Right kidney (tissue), 1 donor: ENCODE data around the gene SLC22A9.

ENCODE experiments used
- DNase-seq: peaks from one replicate; pipeline ENCODE4 v3.0.0-alpha.2; 2016

Gene SLC22A9

DNA sequence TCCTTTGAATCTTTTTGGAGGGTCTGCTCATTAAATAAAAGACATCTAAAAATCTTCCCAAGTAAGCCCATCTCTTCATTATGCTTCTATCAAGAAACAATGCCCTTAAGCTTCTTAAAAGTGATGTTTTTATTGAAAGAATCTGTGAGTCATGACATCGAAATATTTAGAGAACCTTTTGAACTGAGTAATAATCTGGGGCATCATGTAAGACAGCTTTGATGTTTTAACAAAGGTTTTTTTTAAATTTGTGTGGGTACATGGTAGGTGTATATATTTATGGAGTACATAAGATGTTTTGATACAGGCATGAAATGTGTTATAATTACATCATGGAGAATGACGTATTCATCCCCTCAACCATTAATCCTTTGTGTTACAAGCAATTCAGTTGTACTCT lies 74.6 kb downstream of the SLC22A9 start:
- no peak for DNase-seq

DNA sequence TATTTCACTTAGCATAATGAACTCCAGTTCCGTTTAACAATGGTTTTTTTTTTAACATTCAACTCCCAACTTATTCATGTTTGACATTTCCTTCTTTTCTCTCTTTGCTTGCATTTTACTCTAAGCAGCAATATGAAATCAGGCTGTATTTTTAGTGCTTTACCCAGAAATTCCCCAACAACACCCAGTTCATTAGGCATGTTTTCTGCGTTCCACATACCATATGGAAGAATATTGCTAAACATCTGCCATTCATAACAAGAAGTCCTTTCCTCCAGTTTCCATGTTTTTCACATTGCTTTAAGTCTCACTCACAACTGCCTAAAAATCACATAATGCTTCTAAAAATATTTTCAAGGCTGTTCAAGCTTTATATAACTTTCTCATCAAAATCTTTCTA lies 75.5 kb downstream of the SLC22A9 start:
- DNase-seq = no peak

GRCh38 chr11:63445720-63446119 lies 76.1 kb downstream of the SLC22A9 start:
- no peak for DNase-seq

- no peak for DNase-seq
These were observed 79.1 kb downstream of the SLC22A9 start for GRCh38 chr11:63448646-63449045.

DNA sequence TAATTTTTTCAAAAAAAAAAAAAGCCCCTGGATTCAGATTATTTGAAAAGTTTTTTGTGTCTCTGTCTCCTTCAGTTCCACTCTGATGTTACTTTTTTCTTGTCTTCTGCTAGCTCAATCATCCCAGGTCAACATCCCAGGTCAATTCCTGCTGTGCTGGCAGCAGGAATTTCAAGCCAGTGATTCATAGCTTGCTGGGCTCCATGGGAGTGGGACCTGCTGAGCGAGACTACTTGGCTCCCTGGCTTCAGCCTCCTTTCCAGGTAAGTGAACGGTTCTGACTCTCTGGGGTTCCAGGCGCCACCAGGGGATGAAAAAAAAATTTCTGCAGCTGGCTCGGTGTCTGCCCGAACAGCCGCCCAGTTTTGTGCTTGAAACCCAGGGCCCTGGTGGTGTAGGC lies 90.0 kb downstream of the SLC22A9 start:
- no peak for DNase-seq
